Measurements from ENCODE around the gene TRIM7.

The TRIM7 gene

GRCh38 chr5:181243018-181243563 is 38.1 kb upstream of the TRIM7 start:
- peak overlapping the region; percentile 95 for H3K4me3 ChIP-seq (ENCODE audit: low read depth, low read length)
- no peak for TF ChIP-seq CTCF (IDR thresholded peaks at IDR 0.05; ENCODE audit: borderline replicate concordance, insufficient read depth, low read depth, low read length)

- peak overlapping the region; percentile 95 for H3K4me3 ChIP-seq (ENCODE audit: low read depth, low read length)
- no peak for TF ChIP-seq CTCF (IDR thresholded peaks at IDR 0.05; ENCODE audit: borderline replicate concordance, insufficient read depth, low read depth, low read length)
These were observed 37.0 kb upstream of the TRIM7 start for GRCh38 chr5:181242031-181242451.

DNA sequence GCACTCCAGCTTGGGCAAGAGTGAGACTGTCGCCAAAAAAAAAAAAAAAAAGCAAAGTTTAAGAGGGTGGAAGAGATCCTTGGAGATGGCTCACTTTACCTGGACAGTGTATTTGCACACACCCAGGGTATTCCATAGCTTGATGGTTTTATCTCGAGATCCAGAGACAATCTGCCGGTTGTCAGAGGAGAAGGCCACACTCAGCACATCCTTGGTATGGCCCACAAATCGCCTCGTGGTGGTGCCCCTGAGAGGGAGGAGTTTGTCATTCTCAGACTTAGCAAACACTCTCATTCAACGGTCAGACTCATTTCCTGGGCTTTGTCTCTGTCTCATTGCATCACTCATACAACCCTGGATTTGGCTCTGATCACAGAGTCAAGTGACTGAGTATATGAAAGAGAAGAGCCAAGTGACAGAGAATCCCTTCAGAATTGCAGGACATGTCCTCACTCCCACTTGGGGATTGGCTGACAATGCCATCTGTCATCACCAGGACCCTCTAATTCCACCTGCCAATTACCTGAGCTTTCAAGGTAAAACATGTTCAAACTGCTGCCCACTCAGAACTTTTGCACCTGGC is 36.5 kb upstream of the TRIM7 start:
- peak overlapping the region; percentile 95 for H3K4me3 ChIP-seq (ENCODE audit: low read depth, low read length)
- TF ChIP-seq CTCF (IDR thresholded peaks at IDR 0.05; ENCODE audit: borderline replicate concordance, insufficient read depth, low read depth, low read length), result no peak

GRCh38 chr5:181239062-181239663 is 34.2 kb upstream of the TRIM7 start:
- no peak overlapping the region for H3K4me3 ChIP-seq (ENCODE audit: low read depth, low read length)
- TF ChIP-seq CTCF (IDR thresholded peaks at IDR 0.05; ENCODE audit: borderline replicate concordance, insufficient read depth, low read depth, low read length), result no peak

- no peak for TF ChIP-seq CTCF (IDR thresholded peaks at IDR 0.05; ENCODE audit: borderline replicate concordance, insufficient read depth, low read depth, low read length)
- no peak overlapping the region for H3K4me3 ChIP-seq (ENCODE audit: low read depth, low read length)
These were observed 32.9 kb upstream of the TRIM7 start for GRCh38 chr5:181237729-181238385.

- H3K4me3 ChIP-seq (ENCODE audit: low read depth, low read length), result no peak overlapping the region
- TF ChIP-seq CTCF (IDR thresholded peaks at IDR 0.05; ENCODE audit: borderline replicate concordance, insufficient read depth, low read depth, low read length), result no peak
These were observed 32.1 kb upstream of the TRIM7 start for GRCh38 chr5:181236954-181237641.
